NT2/D1 (cell line): ENCODE data around the gene GPAT2.
"Not testable (repeated sequence)": the region's sequence is repeated elsewhere in the genome, so short reads cannot be mapped to it uniquely, and the experiment has no call there.

Experiments used
- YY1 ChIP-seq: IDR thresholded peaks from 2 replicates; pipeline ENCODE4 v1.6.1; 2011; ENCODE audit not compliant: insufficient read length, insufficient read depth
- ZNF274 ChIP-seq: IDR thresholded peaks from 2 replicates; pipeline ENCODE4 v1.6.1; 2011; ENCODE audit warnings: mild to moderate bottlenecking, low read depth, low read length

GRCh38 chr2:96061901-96062300 is 27.2 kb upstream of the GPAT2 start:
- TF ChIP-seq YY1, ZNF274: not testable (repeated sequence)
